Testis (tissue), 5 donors: ENCODE measurements around the gene FAM136A. TPM values are rescaled to one million over a fixed set of nuclear protein-coding genes. Genes with fewer than 3 reads are reported as not detected.

Experiments
- DNase-seq: peaks from one replicate; pipeline ENCODE4 v3.0.0-alpha.2; 2019
- H3K27ac ChIP-seq, 2 donors: fragments of 200-600 bp; sonication (generic); one replicate each; pipeline ENCODE4 v1.5.1; 2019
- H3K27me3 ChIP-seq: fragments of 200-600 bp; sonication (generic); one replicate; pipeline ENCODE4 v1.5.1; 2019
- H3K36me3 ChIP-seq: fragments of 200-600 bp; sonication (generic); one replicate; pipeline ENCODE4 v1.5.1; 2017; ENCODE audit warnings: low read depth; ENCODE audit errors: missing control alignments
- H3K4me1 ChIP-seq: fragments of 200-600 bp; sonication (generic); one replicate; pipeline ENCODE4 v1.5.1; 2019
- H3K4me3 ChIP-seq, 2 donors: fragments of 200-600 bp; sonication (generic); one replicate each; pipeline ENCODE4 v1.5.1; 2017 to 2019
- H3K9me3 ChIP-seq: fragments of 200-600 bp; sonication (generic); one replicate; pipeline ENCODE4 v1.5.1; 2017
- POLR2A ChIP-seq: fragments of 450-650 bp; IDR thresholded peaks from one replicate; pipeline ENCODE4 v1.6.1; 2017; ENCODE audit warnings: antibody characterized with exemption, mild to moderate bottlenecking, moderate library complexity
- WGBS, 2 donors: methylation state at CpG; one replicate each; pipeline ENCODE4 v1.1.5; 2018; 5-methylcytosine and 5-hydroxymethylcytosine counted together
- intact Hi-C: fragments of 100-400 bp; cut with DNase I; formaldehyde crosslinking; loops from one replicate; pipeline ENCODE4 v1.15.1; 2023; ENCODE audit warnings: low total_unique reads
- long read RNA-seq, 2 donors: transcript quantifications; one replicate each; lab custom pipeline, GENCODE V29; 2026
- polyA plus RNA-seq: library from polyadenylated mRNA; stranded (reverse); fragments of 350-450 nt; fragmentation: Illumina TruSeq; extraction: RNeasy Lipid Tissue Mini Kit (QIAGEN cat#74804); gene quantifications from one replicate; pipeline ENCODE4 v1.2.3, GENCODE V29; 2014; ENCODE audit warnings: low read depth, low replicate concordance; ENCODE audit not compliant: insufficient read depth
- total RNA-seq, 2 donors: library from RNA; depleted of rRNA; stranded (reverse); fragments of >200 nt; gene quantifications; one replicate each; pipeline ENCODE4 v1.2.3, GENCODE V29; 2016
- TF ChIP-seq, protein P1 (sequence below), 3 experiments: fragments of 450-650 bp in 2 of 3; fragments of 200-600 bp in 1 of 3; sonication (generic) in 1 of 3; IDR thresholded peaks; one replicate each; pipeline ENCODE4 v1.5.1; 2016 to 2019; ENCODE audit warnings: antibody characterized with exemption in 3 of 3, mild to moderate bottlenecking in 2 of 3, moderate library complexity in 1 of 3

FAM136A gene
- 10 to 100 TPM; 24.8 to 25.3 TPM for total RNA-seq
- polyA plus RNA-seq, result 19.8 TPM
- long read RNA-seq, donor 1, transcript FAM136A-201 (3 exons, 1,810 nt), result major isoform, 28 of 31 reads
- long read RNA-seq, donor 1, partial matches to known transcripts, result 0 of 31 reads
- long read RNA-seq, donor 1, other reads (novel, unspliced or antisense), result 0 of 31 reads
- long read RNA-seq, donor 2, transcript FAM136A-201 (3 exons, 1,810 nt), result major isoform, 21 of 22 reads
- long read RNA-seq, donor 2, partial matches to known transcripts, result 0 of 22 reads
- long read RNA-seq, donor 2, other reads (novel, unspliced or antisense), result 0 of 22 reads

DNA sequence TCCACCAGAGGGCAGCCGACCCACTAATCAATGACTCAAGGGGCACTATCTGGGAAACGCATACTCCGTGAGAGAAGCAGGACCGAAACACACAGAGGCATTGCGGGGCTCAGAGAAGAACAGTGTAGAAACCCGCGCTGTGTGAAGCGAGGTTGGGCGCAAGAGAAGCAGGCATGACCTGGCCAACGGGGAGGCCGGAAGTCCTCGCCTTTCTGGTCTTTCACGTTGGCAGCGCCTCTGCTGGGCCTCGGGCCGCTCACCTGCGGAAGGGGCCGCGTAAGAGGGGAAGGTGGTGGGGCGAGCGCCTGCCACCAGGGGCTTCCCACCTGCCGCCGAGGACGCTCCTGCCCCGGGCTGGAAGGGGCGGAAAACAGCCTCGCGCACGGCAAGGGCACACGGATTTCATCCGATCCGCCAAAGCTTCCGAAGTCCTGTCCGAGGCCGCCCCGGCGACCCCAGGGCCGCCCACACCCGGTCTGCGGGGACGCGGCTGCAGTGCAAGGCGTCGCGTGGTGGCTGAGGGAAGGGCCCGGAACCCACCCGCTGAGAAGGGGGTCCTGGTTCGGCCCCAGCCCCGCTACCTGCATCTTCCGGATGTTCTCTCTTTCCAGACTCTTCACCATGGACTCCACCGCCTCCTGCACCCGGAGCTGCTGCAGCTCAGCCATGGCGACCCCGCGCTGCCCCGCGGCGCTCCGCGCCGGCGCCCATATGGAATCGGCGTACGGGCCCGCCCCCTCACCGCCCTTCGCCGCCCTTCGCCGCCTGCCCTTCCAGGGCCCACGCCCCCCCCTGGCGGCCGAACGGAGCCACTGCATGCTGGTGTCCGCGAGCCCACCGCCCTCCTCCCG is at the start of gene FAM136A:
Gene FAM136A, minus strand, starts transcription at position 724 of the 851 bp plus-strand sequence. Its CDS starts 56 bp downstream, at position 668.
- H3K36me3 ChIP-seq, result no peaks in the 10 kb centered on the region
- 1% methylated on average over 27 to 79 of the region's 79 CpGs for WGBS, 2 donors
- no peaks in the 10 kb centered on the region for H3K27me3 ChIP-seq
- DNase-seq, result peak; percentile 89
- intact Hi-C loops, result no loop called here
- peak within 1 kb of the TSS; percentile 78 to 90 for H3K27ac ChIP-seq
- peak within 1 kb of the TSS; percentile 93 to 97 for H3K4me3 ChIP-seq
- H3K9me3 ChIP-seq, result no peaks in the 10 kb centered on the region
- H3K4me1 ChIP-seq, result no peaks in the 10 kb centered on the region
- no peak for TF ChIP-seq POLR2A
- TF ChIP-seq, protein P1, sequence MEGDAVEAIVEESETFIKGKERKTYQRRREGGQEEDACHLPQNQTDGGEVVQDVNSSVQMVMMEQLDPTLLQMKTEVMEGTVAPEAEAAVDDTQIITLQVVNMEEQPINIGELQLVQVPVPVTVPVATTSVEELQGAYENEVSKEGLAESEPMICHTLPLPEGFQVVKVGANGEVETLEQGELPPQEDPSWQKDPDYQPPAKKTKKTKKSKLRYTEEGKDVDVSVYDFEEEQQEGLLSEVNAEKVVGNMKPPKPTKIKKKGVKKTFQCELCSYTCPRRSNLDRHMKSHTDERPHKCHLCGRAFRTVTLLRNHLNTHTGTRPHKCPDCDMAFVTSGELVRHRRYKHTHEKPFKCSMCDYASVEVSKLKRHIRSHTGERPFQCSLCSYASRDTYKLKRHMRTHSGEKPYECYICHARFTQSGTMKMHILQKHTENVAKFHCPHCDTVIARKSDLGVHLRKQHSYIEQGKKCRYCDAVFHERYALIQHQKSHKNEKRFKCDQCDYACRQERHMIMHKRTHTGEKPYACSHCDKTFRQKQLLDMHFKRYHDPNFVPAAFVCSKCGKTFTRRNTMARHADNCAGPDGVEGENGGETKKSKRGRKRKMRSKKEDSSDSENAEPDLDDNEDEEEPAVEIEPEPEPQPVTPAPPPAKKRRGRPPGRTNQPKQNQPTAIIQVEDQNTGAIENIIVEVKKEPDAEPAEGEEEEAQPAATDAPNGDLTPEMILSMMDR (IDR thresholded peaks at IDR 0.05), result peak; percentile 95 to 99 (median 98)

GRCh38 chr2:70349921-70350685 is 48.2 kb upstream of the FAM136A start:
- H3K4me3 ChIP-seq, result no peak overlapping the region
- H3K27me3 ChIP-seq, result no peaks in the 10 kb centered on the region
- intact Hi-C loops, result no loop called here
- TF ChIP-seq POLR2A, result no peak
- TF ChIP-seq, protein P1 (IDR thresholded peaks at IDR 0.05), result no peak
- WGBS, 2 donors, result 56 to 81% methylated on average over 3 of the region's 3 CpGs
- H3K4me1 ChIP-seq, result no peaks in the 10 kb centered on the region
- no peak overlapping the region for H3K27ac ChIP-seq
- no peaks in the 10 kb centered on the region for H3K9me3 ChIP-seq
- DNase-seq, result no peak
- no peaks in the 10 kb centered on the region for H3K36me3 ChIP-seq

- whole genome bisulfite sequencing, 2 donors, result 81 to 82% methylated on average over 1 of the region's 1 CpG
- Histone ChIP-seq H3K4me1 (no peaks in the 10 kb centered on the region), H3K27ac (no peak overlapping the region), H3K36me3 (no peaks in the 10 kb centered on the region), H3K27me3 (no peaks in the 10 kb centered on the region), H3K4me3 (no peak overlapping the region), H3K9me3 (no peaks in the 10 kb centered on the region)
- no peak for DNase-seq
- TF ChIP-seq, protein P1 (IDR thresholded peaks at IDR 0.05), result no peak
- no peak for TF ChIP-seq POLR2A
- intact Hi-C loops, result no loop called here
Observed at GRCh38 chr2:70347831-70348230, 46.0 kb upstream of the FAM136A start.

GRCh38 chr2:70344195-70344594 is 42.3 kb upstream of the FAM136A start:
- Histone ChIP-seq H3K27me3 (no peaks in the 10 kb centered on the region), H3K27ac (no peak overlapping the region), H3K4me1 (no peaks in the 10 kb centered on the region), H3K4me3 (no peak overlapping the region), H3K9me3 (no peaks in the 10 kb centered on the region), H3K36me3 (no peaks in the 10 kb centered on the region)
- intact Hi-C loops, result no loop called here
- no peak for DNase-seq
- WGBS, 2 donors, result 80 to 82% methylated on average over 1 of the region's 1 CpG
- no peak for TF ChIP-seq POLR2A
- TF ChIP-seq, protein P1 (IDR thresholded peaks at IDR 0.05), result no peak
